ENCODE measurements around the gene KRT76. TPM values are rescaled to one million over a fixed set of nuclear protein-coding genes. Genes with fewer than 3 reads are reported as not detected.

Gene KRT76
- total and polyA plus RNA-seq, 4 donors = not detected

- no peaks in the 10 kb centered on the region for H3K36me3 ChIP-seq (ENCODE audit: control insufficient read depth in 4 of 4, insufficient read depth in 4 of 4, low read length in 4 of 4)
- DNase-seq = no peak
- no peaks in the 10 kb centered on the region for H3K4me1 ChIP-seq (ENCODE audit: control insufficient read depth in 5 of 5, insufficient read depth in 5 of 5, low read length in 5 of 5)
- ATAC-seq (ENCODE audit: insufficient read depth, low FRiP score) = no peak
- no peak for TF ChIP-seq CTCF (IDR thresholded peaks at IDR 0.05; ENCODE audit: control extremely low read depth, extremely low read depth)
- H3K9ac ChIP-seq (ENCODE audit: insufficient read depth in 1 of 2, low read length in 2 of 2) = no peak overlapping the region
- no peak overlapping the region for H3K4me3 ChIP-seq
- WGBS, 2 donors = 76 to 82% methylated on average over 5 of the region's 5 CpGs
- no peak overlapping the region for H3K27ac ChIP-seq (ENCODE audit: low read depth in 1 of 2, low read length in 1 of 2)
- peaks cover 0 to 4% (median 3%) of the 10 kb centered on the region in 3 donors for H3K27me3 ChIP-seq (ENCODE audit: control insufficient read depth in 3 of 3, insufficient read depth in 3 of 3, low read length in 2 of 3)
- H3K9me3 ChIP-seq (ENCODE audit: control insufficient read depth in 4 of 4, insufficient read depth in 3 of 4, low read length in 3 of 4) = peaks cover 0 to 9% (median 0%) of the 10 kb centered on the region in 4 donors
These were observed 41.1 kb downstream of the KRT76 start for GRCh38 chr12:52735816-52736632.

GRCh38 chr12:52735106-52735505 is 42.0 kb downstream of the KRT76 start:
- DNase-seq (no peak), ATAC-seq (ENCODE audit: insufficient read depth, low FRiP score) (no peak)
- Histone ChIP-seq H3K27ac (ENCODE audit: low read depth in 1 of 2, low read length in 1 of 2) (no peak overlapping the region), H3K36me3 (ENCODE audit: control insufficient read depth in 4 of 4, insufficient read depth in 4 of 4, low read length in 4 of 4) (no peaks in the 10 kb centered on the region), H3K9me3 (ENCODE audit: control insufficient read depth in 4 of 4, insufficient read depth in 3 of 4, low read length in 3 of 4) (peaks cover 0 to 9% (median 0%) of the 10 kb centered on the region in 4 donors), H3K27me3 (ENCODE audit: control insufficient read depth in 3 of 3, insufficient read depth in 3 of 3, low read length in 2 of 3) (peaks cover 0 to 4% (median 3%) of the 10 kb centered on the region in 3 donors), H3K4me3 (no peak overlapping the region), H3K4me1 (ENCODE audit: control insufficient read depth in 5 of 5, insufficient read depth in 5 of 5, low read length in 5 of 5) (no peaks in the 10 kb centered on the region), H3K9ac (ENCODE audit: insufficient read depth in 1 of 2, low read length in 2 of 2) (no peak overlapping the region)
- TF ChIP-seq CTCF (IDR thresholded peaks at IDR 0.05; ENCODE audit: control extremely low read depth, extremely low read depth) = no peak
- 71 to 83% methylated on average over 8 of the region's 8 CpGs for WGBS, 2 donors

- peaks cover 0 to 9% (median 0%) of the 10 kb centered on the region in 4 donors for H3K9me3 ChIP-seq (ENCODE audit: control insufficient read depth in 4 of 4, insufficient read depth in 3 of 4, low read length in 3 of 4)
- no peak overlapping the region for H3K4me3 ChIP-seq
- peaks cover 0 to 8% (median 2%) of the 10 kb centered on the region in 3 donors for H3K27me3 ChIP-seq (ENCODE audit: control insufficient read depth in 3 of 3, insufficient read depth in 3 of 3, low read length in 2 of 3)
- DNase-seq (no peak), ATAC-seq (ENCODE audit: insufficient read depth, low FRiP score) (no peak)
- H3K27ac ChIP-seq (ENCODE audit: low read depth in 1 of 2, low read length in 1 of 2) = no peak overlapping the region
- no peaks in the 10 kb centered on the region for H3K36me3 ChIP-seq (ENCODE audit: control insufficient read depth in 4 of 4, insufficient read depth in 4 of 4, low read length in 4 of 4)
- H3K9ac ChIP-seq (ENCODE audit: insufficient read depth in 1 of 2, low read length in 2 of 2) = no peak overlapping the region
- 67 to 75% methylated on average over 2 of the region's 2 CpGs for WGBS, 2 donors
- H3K4me1 ChIP-seq (ENCODE audit: control insufficient read depth in 5 of 5, insufficient read depth in 5 of 5, low read length in 5 of 5) = no peaks in the 10 kb centered on the region
- TF ChIP-seq CTCF (IDR thresholded peaks at IDR 0.05; ENCODE audit: control extremely low read depth, extremely low read depth) = no peak
These were observed 46.4 kb downstream of the KRT76 start for GRCh38 chr12:52730793-52731192.

Measured in lung (tissue), 12 donors.